CD4-positive, alpha-beta T cell treated with Interleukin-21 for 1 hour (primary cell): ENCODE results near the gene SPTBN2.

Experiments used
- DNase-seq: peaks from one replicate; pipeline ENCODE4 v3.0.0-alpha.2; 2020

The SPTBN2 gene

GRCh38 chr11:66638177-66639065, 90.6 kb downstream of the SPTBN2 start, which contains the start of gene RBM4:
TSS of gene RBM4 (plus strand) at chr11:66638703. CDS start at chr11:66639712, 1,009 bp downstream.
- DNase-seq = peak; percentile 99

GRCh38 chr11:66637557-66638176, 91.3 kb downstream of the SPTBN2 start:
- DNase-seq = no peak

GRCh38 chr11:66636411-66636810, 92.6 kb downstream of the SPTBN2 start:
- DNase-seq = no peak
